ENCODE results near the gene SKOR1. TPM values are rescaled to one million over a fixed set of nuclear protein-coding genes. Genes with fewer than 3 reads are reported as not detected.

The SKOR1 gene
- total and polyA plus RNA-seq, 2 donors, result 0.14 to 0.46 TPM

- no peak overlapping the region for H3K27ac ChIP-seq (ENCODE audit: low read depth in 1 of 2, low read length in 1 of 2)
- WGBS, result 7% methylated on average over 91 of the region's 91 CpGs
- H3K27me3 ChIP-seq (ENCODE audit: control insufficient read depth in 2 of 2, insufficient read depth in 1 of 2, low read length in 1 of 2), result peaks cover 96 to 99% of the 10 kb centered on the region in 2 donors
- no peak for DNase-seq (ENCODE audit: low read depth in 6 of 9, low spot score in 9 of 9)
- H3K4me1 ChIP-seq (ENCODE audit: control insufficient read depth in 2 of 2, insufficient read depth in 2 of 2, low read length in 2 of 2), result peaks cover 8 to 58% of the 10 kb centered on the region in 2 donors
- no peaks in the 10 kb centered on the region for H3K36me3 ChIP-seq (ENCODE audit: control insufficient read depth in 2 of 2, insufficient read depth in 2 of 2, low read length in 1 of 2)
- peak overlapping the region in 1 of 2 donors; percentile 10 for H3K4me3 ChIP-seq (ENCODE audit: low read length in 2 of 2)
- peaks cover 2 to 35% of the 10 kb centered on the region in 2 donors for H3K9me3 ChIP-seq (ENCODE audit: control insufficient read depth in 2 of 2, insufficient read depth in 1 of 2, low read length in 1 of 2)
Observed at GRCh38 chr15:67827562-67828277, 2.4 kb downstream of the SKOR1 start.

- no peak for DNase-seq (ENCODE audit: low read depth in 6 of 9, low spot score in 9 of 9)
- H3K27ac ChIP-seq (ENCODE audit: low read depth in 1 of 2, low read length in 1 of 2), result no peak overlapping the region
- H3K27me3 ChIP-seq (ENCODE audit: control insufficient read depth in 2 of 2, insufficient read depth in 1 of 2, low read length in 1 of 2), result peaks cover 96 to 99% of the 10 kb centered on the region in 2 donors
- no peak overlapping the region for H3K4me3 ChIP-seq (ENCODE audit: low read length in 2 of 2)
- peaks cover 13 to 63% of the 10 kb centered on the region in 2 donors for H3K4me1 ChIP-seq (ENCODE audit: control insufficient read depth in 2 of 2, insufficient read depth in 2 of 2, low read length in 2 of 2)
- 6% methylated on average over 40 of the region's 40 CpGs for WGBS
- H3K36me3 ChIP-seq (ENCODE audit: control insufficient read depth in 2 of 2, insufficient read depth in 2 of 2, low read length in 1 of 2), result no peaks in the 10 kb centered on the region
- peaks cover 2 to 36% of the 10 kb centered on the region in 2 donors for H3K9me3 ChIP-seq (ENCODE audit: control insufficient read depth in 2 of 2, insufficient read depth in 1 of 2, low read length in 1 of 2)
Observed at GRCh38 chr15:67828278-67828968, 3.1 kb downstream of the SKOR1 start.

- Histone ChIP-seq H3K4me3 (ENCODE audit: low read length in 2 of 2) (no peak overlapping the region), H3K36me3 (ENCODE audit: control insufficient read depth in 2 of 2, insufficient read depth in 2 of 2, low read length in 1 of 2) (no peaks in the 10 kb centered on the region), H3K4me1 (ENCODE audit: control insufficient read depth in 2 of 2, insufficient read depth in 2 of 2, low read length in 2 of 2) (peaks cover 19 to 65% of the 10 kb centered on the region in 2 donors), H3K9me3 (ENCODE audit: control insufficient read depth in 2 of 2, insufficient read depth in 1 of 2, low read length in 1 of 2) (peaks cover 2 to 36% of the 10 kb centered on the region in 2 donors), H3K27ac (ENCODE audit: low read depth in 1 of 2, low read length in 1 of 2) (no peak overlapping the region), H3K27me3 (ENCODE audit: control insufficient read depth in 2 of 2, insufficient read depth in 1 of 2, low read length in 1 of 2) (peaks cover 96 to 99% of the 10 kb centered on the region in 2 donors)
- 6% methylated on average over 54 of the region's 54 CpGs for WGBS
- DNase-seq (ENCODE audit: low read depth in 6 of 9, low spot score in 9 of 9), result peak in 1 of 9 donors; percentile 35
Observed at GRCh38 chr15:67828969-67829646, 3.8 kb downstream of the SKOR1 start.

DNA sequence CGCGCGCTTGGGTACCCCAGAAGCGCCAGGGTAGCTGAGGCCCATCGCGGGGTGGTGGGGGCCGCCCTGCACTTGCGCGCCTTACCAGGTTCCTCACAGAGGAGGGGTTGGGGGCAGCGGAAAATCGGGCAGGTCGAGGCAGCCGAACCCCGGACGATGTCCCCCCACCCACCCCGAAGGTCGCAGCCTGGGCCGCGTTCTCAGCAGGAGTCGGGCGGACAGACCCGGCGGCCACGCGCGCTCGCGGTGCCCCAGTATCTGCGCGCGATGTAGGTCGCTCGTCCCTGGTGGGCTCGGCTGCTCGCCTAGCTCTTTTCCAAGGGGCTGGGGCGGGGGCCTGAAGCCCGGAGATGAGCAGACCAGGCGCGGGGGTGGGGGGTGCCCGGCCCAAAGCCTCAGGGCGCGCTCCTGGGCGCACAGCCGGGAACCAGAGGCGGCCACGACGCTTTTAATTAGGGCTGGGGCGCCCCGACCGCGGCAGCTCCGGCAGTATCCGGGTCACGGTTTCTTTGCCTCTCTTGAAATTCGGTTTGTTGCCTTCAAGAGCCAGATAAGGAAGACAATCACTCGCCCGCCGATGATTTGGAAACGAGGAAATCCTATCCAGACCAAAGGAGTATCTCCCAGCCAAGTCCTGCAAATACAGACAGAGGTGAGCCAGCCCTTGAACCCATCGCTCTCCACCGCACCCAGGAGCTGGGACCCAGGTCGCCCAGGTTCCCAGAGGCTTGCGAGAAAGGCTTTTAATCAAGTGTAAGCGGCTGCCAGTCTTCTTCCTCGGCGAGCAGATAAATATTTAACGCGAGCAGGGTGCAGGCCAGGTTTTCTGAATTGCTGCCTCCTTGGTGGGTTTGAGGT lies 4.6 kb downstream of the SKOR1 start:
- no peak overlapping the region for H3K4me3 ChIP-seq (ENCODE audit: low read length in 2 of 2)
- DNase-seq (ENCODE audit: low read depth in 6 of 9, low spot score in 9 of 9), result no peak
- no peak overlapping the region for H3K27ac ChIP-seq (ENCODE audit: low read depth in 1 of 2, low read length in 1 of 2)
- H3K4me1 ChIP-seq (ENCODE audit: control insufficient read depth in 2 of 2, insufficient read depth in 2 of 2, low read length in 2 of 2), result peaks cover 23 to 72% of the 10 kb centered on the region in 2 donors
- no peaks in the 10 kb centered on the region for H3K36me3 ChIP-seq (ENCODE audit: control insufficient read depth in 2 of 2, insufficient read depth in 2 of 2, low read length in 1 of 2)
- peaks cover 2 to 40% of the 10 kb centered on the region in 2 donors for H3K9me3 ChIP-seq (ENCODE audit: control insufficient read depth in 2 of 2, insufficient read depth in 1 of 2, low read length in 1 of 2)
- H3K27me3 ChIP-seq (ENCODE audit: control insufficient read depth in 2 of 2, insufficient read depth in 1 of 2, low read length in 1 of 2), result peaks cover 96 to 99% of the 10 kb centered on the region in 2 donors
- 12% methylated on average over 68 of the region's 68 CpGs for WGBS

DNA sequence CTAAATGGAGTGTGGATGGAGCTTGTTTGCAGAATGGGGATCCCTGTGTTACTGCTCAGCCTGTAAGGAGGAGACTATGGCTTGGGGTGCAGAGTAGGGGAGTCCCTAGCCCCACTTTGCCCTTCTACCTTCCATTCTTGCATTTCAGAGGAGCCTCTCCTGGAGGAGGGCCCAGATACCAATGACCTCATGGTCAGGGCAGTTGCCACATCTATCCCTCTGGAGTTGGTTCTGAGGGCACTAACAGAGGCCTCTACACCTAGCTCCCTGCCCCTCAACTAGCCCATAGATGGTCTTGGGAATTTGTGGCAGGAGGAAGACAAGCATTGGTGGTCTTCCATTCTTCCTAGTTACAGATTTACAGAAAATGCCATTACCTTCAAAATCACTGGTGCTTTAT lies 6.1 kb downstream of the SKOR1 start:
- peaks cover 2 to 35% of the 10 kb centered on the region in 2 donors for H3K9me3 ChIP-seq (ENCODE audit: control insufficient read depth in 2 of 2, insufficient read depth in 1 of 2, low read length in 1 of 2)
- no peak overlapping the region for H3K4me3 ChIP-seq (ENCODE audit: low read length in 2 of 2)
- peaks cover 96 to 99% of the 10 kb centered on the region in 2 donors for H3K27me3 ChIP-seq (ENCODE audit: control insufficient read depth in 2 of 2, insufficient read depth in 1 of 2, low read length in 1 of 2)
- DNase-seq (ENCODE audit: low read depth in 6 of 9, low spot score in 9 of 9), result no peak
- H3K4me1 ChIP-seq (ENCODE audit: control insufficient read depth in 2 of 2, insufficient read depth in 2 of 2, low read length in 2 of 2), result peaks cover 28 to 76% of the 10 kb centered on the region in 2 donors
- H3K27ac ChIP-seq (ENCODE audit: low read depth in 1 of 2, low read length in 1 of 2), result no peak overlapping the region
- no peaks in the 10 kb centered on the region for H3K36me3 ChIP-seq (ENCODE audit: control insufficient read depth in 2 of 2, insufficient read depth in 2 of 2, low read length in 1 of 2)

GRCh38 chr15:67832031-67832551 lies 6.8 kb downstream of the SKOR1 start:
- Histone ChIP-seq H3K27me3 (ENCODE audit: control insufficient read depth in 2 of 2, insufficient read depth in 1 of 2, low read length in 1 of 2) (peaks cover 91 to 99% of the 10 kb centered on the region in 2 donors), H3K36me3 (ENCODE audit: control insufficient read depth in 2 of 2, insufficient read depth in 2 of 2, low read length in 1 of 2) (no peaks in the 10 kb centered on the region)
- WGBS, result 35% methylated on average over 9 of the region's 9 CpGs

GRCh38 chr15:67832897-67833709 lies 7.8 kb downstream of the SKOR1 start:
- peaks cover 2 to 34% of the 10 kb centered on the region in 2 donors for H3K9me3 ChIP-seq (ENCODE audit: control insufficient read depth in 2 of 2, insufficient read depth in 1 of 2, low read length in 1 of 2)
- DNase-seq (ENCODE audit: low read depth in 6 of 9, low spot score in 9 of 9), result peak in 1 of 9 donors; percentile 44
- WGBS, result 4% methylated on average over 32 of the region's 32 CpGs
- peaks cover 81 to 98% of the 10 kb centered on the region in 2 donors for H3K27me3 ChIP-seq (ENCODE audit: control insufficient read depth in 2 of 2, insufficient read depth in 1 of 2, low read length in 1 of 2)
- no peaks in the 10 kb centered on the region for H3K36me3 ChIP-seq (ENCODE audit: control insufficient read depth in 2 of 2, insufficient read depth in 2 of 2, low read length in 1 of 2)
- H3K4me3 ChIP-seq (ENCODE audit: low read length in 2 of 2), result peak overlapping the region; percentile 31 to 60
- peaks cover 28 to 74% of the 10 kb centered on the region in 2 donors for H3K4me1 ChIP-seq (ENCODE audit: control insufficient read depth in 2 of 2, insufficient read depth in 2 of 2, low read length in 2 of 2)
- no peak overlapping the region for H3K27ac ChIP-seq (ENCODE audit: low read depth in 1 of 2, low read length in 1 of 2)

More at GRCh38 chr15:67832031-67832551, 6.8 kb downstream of the SKOR1 start:
- no peak for DNase-seq (ENCODE audit: low read depth in 6 of 9, low spot score in 9 of 9)
- no peak overlapping the region for H3K27ac ChIP-seq (ENCODE audit: low read depth in 1 of 2, low read length in 1 of 2)
- H3K4me3 ChIP-seq (ENCODE audit: low read length in 2 of 2), result no peak overlapping the region
- H3K4me1 ChIP-seq (ENCODE audit: control insufficient read depth in 2 of 2, insufficient read depth in 2 of 2, low read length in 2 of 2), result peaks cover 28 to 75% of the 10 kb centered on the region in 2 donors
- peaks cover 2 to 34% of the 10 kb centered on the region in 2 donors for H3K9me3 ChIP-seq (ENCODE audit: control insufficient read depth in 2 of 2, insufficient read depth in 1 of 2, low read length in 1 of 2)
